ENCODE measurements around the gene STRAP. TPM values are rescaled to one million over a fixed set of nuclear protein-coding genes. Genes with fewer than 3 reads are reported as not detected.

STRAP gene
- polyA plus RNA-seq, 1 of the 3 experiments (the other 2 are of a cell fraction): 85.6 TPM

GRCh38 chr12:15933751-15934150, 51.6 kb downstream of the STRAP start:
- no peak overlapping the region for H3K4me2 ChIP-seq
- no peaks in the 10 kb centered on the region for H4K20me1 ChIP-seq (ENCODE audit: insufficient read depth)
- POLR2A ChIA-PET: no interaction called here
- DNase-seq: no peak
- H3K4me1 ChIP-seq (ENCODE audit: control insufficient read depth in 1 of 2, insufficient read depth in 2 of 2, low read depth in 1 of 2, low read length in 1 of 2): peaks cover 6 to 26% of the 10 kb centered on the region in 2 experiments; a peak in 2 of 4 replicates
- no peak for TF ChIP-seq MEF2A (IDR thresholded peaks at IDR 0.05; ENCODE audit: borderline replicate concordance, low read depth)
- no peak for TF ChIP-seq MXI1 (IDR thresholded peaks at IDR 0.05; ENCODE audit: low read depth, low read length)
- no peak for TF ChIP-seq RXRA (IDR thresholded peaks at IDR 0.05; ENCODE audit: borderline replicate concordance, low read depth)
- no peak for TF ChIP-seq YY1 (IDR thresholded peaks at IDR 0.05; ENCODE audit: low read depth)
- no peak for TF ChIP-seq RCOR1 (IDR thresholded peaks at IDR 0.05; ENCODE audit: low read length)
- TF ChIP-seq TCF12 (IDR thresholded peaks at IDR 0.05): no peak
- TF ChIP-seq JUND (IDR thresholded peaks at IDR 0.05): no peak
- no peak for TF ChIP-seq GABPA (IDR thresholded peaks at IDR 0.05; ENCODE audit: low read depth)
- TF ChIP-seq, protein P1, sequence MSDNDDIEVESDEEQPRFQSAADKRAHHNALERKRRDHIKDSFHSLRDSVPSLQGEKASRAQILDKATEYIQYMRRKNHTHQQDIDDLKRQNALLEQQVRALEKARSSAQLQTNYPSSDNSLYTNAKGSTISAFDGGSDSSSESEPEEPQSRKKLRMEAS (IDR thresholded peaks at IDR 0.05; ENCODE audit: low read depth): no peak
- TF ChIP-seq, protein P2, sequence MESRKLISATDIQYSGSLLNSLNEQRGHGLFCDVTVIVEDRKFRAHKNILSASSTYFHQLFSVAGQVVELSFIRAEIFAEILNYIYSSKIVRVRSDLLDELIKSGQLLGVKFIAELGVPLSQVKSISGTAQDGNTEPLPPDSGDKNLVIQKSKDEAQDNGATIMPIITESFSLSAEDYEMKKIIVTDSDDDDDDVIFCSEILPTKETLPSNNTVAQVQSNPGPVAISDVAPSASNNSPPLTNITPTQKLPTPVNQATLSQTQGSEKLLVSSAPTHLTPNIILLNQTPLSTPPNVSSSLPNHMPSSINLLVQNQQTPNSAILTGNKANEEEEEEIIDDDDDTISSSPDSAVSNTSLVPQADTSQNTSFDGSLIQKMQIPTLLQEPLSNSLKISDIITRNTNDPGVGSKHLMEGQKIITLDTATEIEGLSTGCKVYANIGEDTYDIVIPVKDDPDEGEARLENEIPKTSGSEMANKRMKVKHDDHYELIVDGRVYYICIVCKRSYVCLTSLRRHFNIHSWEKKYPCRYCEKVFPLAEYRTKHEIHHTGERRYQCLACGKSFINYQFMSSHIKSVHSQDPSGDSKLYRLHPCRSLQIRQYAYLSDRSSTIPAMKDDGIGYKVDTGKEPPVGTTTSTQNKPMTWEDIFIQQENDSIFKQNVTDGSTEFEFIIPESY (IDR thresholded peaks at IDR 0.05; ENCODE audit: borderline replicate concordance, low read depth): no peak
- TF ChIP-seq, protein P3, sequence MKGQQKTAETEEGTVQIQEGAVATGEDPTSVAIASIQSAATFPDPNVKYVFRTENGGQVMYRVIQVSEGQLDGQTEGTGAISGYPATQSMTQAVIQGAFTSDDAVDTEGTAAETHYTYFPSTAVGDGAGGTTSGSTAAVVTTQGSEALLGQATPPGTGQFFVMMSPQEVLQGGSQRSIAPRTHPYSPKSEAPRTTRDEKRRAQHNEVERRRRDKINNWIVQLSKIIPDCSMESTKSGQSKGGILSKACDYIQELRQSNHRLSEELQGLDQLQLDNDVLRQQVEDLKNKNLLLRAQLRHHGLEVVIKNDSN (IDR thresholded peaks at IDR 0.05; ENCODE audit: borderline replicate concordance, low read depth): no peak
- no peak for TF ChIP-seq FOSL2 (IDR thresholded peaks at IDR 0.05; ENCODE audit: borderline replicate concordance, low read depth)
- TF ChIP-seq EP300 (IDR thresholded peaks at IDR 0.05; ENCODE audit: borderline replicate concordance in 1 of 2, low read depth in 1 of 2, low read length in 1 of 2): no peak
- no peak for TF ChIP-seq USF2 (IDR thresholded peaks at IDR 0.05; ENCODE audit: borderline replicate concordance, low read depth, low read length)
- no peak for TF ChIP-seq NRF1 (IDR thresholded peaks at IDR 0.05; ENCODE audit: low read depth, low read length)
- no peak for TF ChIP-seq NFIC (IDR thresholded peaks at IDR 0.05; ENCODE audit: borderline replicate concordance)
- no peak for TF ChIP-seq PBX3 (IDR thresholded peaks at IDR 0.05)
- TF ChIP-seq, protein P4, sequence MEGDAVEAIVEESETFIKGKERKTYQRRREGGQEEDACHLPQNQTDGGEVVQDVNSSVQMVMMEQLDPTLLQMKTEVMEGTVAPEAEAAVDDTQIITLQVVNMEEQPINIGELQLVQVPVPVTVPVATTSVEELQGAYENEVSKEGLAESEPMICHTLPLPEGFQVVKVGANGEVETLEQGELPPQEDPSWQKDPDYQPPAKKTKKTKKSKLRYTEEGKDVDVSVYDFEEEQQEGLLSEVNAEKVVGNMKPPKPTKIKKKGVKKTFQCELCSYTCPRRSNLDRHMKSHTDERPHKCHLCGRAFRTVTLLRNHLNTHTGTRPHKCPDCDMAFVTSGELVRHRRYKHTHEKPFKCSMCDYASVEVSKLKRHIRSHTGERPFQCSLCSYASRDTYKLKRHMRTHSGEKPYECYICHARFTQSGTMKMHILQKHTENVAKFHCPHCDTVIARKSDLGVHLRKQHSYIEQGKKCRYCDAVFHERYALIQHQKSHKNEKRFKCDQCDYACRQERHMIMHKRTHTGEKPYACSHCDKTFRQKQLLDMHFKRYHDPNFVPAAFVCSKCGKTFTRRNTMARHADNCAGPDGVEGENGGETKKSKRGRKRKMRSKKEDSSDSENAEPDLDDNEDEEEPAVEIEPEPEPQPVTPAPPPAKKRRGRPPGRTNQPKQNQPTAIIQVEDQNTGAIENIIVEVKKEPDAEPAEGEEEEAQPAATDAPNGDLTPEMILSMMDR (IDR thresholded peaks at IDR 0.05): no peak
- no peak overlapping the region for H3K4me3 ChIP-seq (ENCODE audit: low read depth in 2 of 2, low read length in 1 of 2)
- H3K36me3 ChIP-seq (replicated peaks in 1 of 2; ENCODE audit: control insufficient read depth in 1 of 2, insufficient read depth in 2 of 2, low read length in 1 of 2): no peaks in the 10 kb centered on the region
- H3K9ac ChIP-seq: no peak overlapping the region
- WGBS (ENCODE audit: low lambda C conversion rate): 91% methylated on average over 3 of the region's 3 CpGs
- no peaks in the 10 kb centered on the region for H3K9me2 ChIP-seq
- peaks cover 5% of the 10 kb centered on the region for H3F3A ChIP-seq (replicated peaks; ENCODE audit: insufficient read depth)
- H3K79me2 ChIP-seq (ENCODE audit: insufficient read depth): peaks cover 25% of the 10 kb centered on the region; the same call in 1 of the 2 replicates
- H2AFZ ChIP-seq (ENCODE audit: low read depth): no peak overlapping the region
- no peaks in the 10 kb centered on the region for H3K9me3 ChIP-seq
- no peaks in the 10 kb centered on the region for H3K27me3 ChIP-seq (ENCODE audit: insufficient read depth)
- CTCF ChIA-PET: no interaction called here
- peak overlapping the region in 1 of 2 experiments; percentile 22; a peak in 2 of 4 replicates for H3K27ac ChIP-seq (ENCODE audit: low read depth in 2 of 2, low read length in 1 of 2)

All from SK-N-SH (cell line).